ENCODE data around the gene AGPS.

GRCh38 chr2:177551989-177552421 lies 159.4 kb downstream of the AGPS start:
- TF ChIP-seq CTCF (IDR thresholded peaks at IDR 0.05) (no peak), POLR2A (IDR thresholded peaks at IDR 0.05) (no peak)

All from heart left ventricle (tissue), 13 donors.